COR-L47 (cell line): ENCODE results near the gene POLR1E.

ENCODE experiments used
- DNase-seq: peaks from one replicate; lab custom pipeline; 2025; lab: John Stamatoyannopoulos, UW

Gene POLR1E

DNA sequence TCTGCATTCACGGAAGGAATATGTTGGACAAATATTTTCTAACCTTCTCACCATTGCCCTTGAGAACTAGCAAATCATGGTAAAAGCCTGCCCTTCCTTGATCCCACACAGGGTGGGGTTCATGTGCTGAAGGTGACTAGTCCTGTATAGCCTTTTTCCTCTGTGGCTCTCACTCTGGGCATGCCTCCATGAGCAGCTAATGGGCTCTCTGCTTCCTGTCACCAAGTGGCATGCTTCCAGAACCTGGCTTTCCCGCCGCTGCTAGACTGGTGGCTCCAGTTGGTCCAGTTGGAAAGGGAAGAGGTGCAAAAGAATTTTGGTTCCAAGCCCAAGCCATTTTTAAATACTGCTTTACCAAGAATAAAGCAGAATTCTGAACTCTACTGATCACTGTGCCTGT, 54.9 kb downstream of the POLR1E start:
- no peak for DNase-seq

DNA sequence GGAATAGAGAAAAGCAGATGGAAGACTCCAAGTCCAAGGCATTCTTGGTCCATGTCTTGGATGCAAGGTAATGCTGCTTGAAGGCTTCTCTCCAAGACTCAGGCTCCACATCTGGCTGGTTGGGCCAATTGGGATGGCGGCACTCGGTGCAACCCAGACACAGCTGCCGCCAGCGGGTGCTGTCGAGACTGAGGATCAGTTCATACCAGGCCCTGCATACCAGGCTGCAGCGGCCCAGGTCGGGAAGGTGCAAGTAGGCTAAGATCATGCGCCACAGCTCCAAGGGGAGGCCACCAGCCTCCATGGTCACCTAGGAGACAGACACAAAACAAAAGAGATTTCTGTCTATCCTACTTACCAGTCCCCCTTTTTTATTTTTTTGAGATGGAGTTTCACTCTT, 55.7 kb downstream of the POLR1E start:
- DNase-seq: no peak

DNA sequence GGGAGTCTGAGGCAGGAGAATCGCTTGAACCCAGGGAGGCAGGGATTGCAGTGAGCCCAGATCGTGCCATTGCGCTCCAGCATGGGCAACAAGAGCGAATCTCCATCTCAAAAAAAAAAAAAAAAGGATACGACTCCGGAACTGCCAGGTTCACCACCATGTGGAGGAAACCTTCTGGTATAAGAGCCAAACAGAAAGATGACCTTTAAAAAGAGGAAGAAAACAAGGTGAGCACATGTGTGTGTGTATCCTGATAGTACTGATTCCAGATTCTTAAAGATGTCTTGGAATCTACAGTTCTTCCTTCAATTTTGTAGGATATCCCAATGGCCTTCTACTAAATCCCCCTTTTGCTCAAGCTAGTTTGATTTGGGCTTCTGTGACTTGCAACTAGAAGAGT, 56.7 kb downstream of the POLR1E start:
- DNase-seq: no peak

DNA sequence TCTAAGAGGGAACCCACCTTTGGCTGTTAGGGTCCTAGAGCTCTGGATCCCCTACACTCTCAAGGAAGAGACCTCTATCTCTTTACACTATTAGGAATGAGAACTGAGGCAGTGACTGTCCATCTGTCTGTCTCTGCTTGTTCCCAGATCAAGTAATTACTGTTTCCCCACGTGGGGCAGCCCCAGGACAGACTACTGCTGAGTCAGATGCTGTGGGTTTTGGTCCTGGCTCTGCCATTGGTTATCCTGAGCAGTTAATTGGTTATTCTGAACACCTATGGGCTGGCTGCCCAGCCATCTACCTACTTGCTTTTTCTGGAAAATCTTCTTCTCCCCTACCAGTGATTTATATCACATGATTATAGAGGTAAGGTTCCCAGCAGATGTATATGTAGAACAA, 57.1 kb downstream of the POLR1E start:
- no peak for DNase-seq

DNA sequence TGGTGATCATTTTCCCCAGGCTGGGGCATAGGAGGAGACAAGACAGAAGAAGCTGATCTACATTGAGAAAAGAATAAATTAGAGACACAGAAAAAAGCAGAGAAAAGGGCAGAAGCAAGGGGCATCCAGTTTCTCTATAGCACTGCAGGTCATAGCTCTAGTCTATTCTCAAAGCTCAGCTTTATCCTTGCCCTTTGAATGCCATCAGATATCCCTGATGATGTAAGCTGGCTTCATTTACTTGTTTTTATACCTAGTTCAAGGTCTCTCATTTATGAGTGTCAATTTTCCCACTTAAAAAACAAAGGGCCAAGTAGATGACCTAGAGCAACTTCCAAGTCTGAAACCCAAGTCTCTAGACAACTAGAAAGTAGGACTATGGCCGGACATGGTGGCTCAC, 57.7 kb downstream of the POLR1E start:
- no peak for DNase-seq

DNA sequence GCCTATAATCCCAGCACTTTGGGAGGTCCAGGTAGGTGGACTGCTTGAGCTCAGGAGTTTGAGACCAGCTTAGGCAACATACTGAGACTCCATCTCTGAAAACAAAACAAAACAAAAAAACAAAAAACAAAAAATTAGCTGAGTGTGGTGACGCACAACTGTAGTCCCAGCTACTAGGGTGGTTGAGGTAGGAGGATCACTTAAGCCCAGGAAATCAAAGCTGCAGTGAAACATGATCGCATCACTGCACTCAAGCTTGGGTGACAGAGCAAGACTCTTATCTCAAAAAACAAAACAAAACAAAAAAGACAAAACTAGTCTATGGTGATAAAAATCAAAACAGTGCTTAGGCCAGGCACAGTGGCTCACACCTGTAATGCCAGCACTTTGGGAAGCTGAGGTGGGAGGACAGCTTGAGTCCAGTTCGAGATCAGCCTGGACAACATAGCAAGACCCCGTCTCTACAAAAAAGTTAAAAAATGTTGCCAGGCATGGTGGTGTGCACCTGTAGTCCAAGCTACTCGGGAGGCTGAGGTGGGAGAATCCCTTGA, 61.7 kb downstream of the POLR1E start:
- no peak for DNase-seq

DNA sequence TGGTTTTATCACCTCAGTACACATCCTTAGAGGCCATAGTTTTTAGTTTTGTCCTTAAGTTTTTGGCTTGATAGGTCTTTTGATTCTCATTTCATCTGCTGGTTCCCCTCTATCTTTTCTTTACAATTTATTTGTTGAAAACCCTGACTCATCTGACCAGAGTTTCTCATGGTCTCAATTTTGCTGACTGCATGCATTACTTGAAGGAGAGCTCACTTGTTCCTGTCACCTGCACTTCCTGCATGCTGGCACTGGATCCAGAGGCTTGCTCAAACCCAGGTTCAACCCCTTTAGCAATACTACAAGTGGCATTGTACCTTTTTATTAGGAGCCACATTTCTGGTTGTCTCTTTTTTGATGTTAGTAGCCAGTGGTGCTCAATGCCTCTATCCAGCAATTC, 63.8 kb downstream of the POLR1E start:
- DNase-seq: no peak

DNA sequence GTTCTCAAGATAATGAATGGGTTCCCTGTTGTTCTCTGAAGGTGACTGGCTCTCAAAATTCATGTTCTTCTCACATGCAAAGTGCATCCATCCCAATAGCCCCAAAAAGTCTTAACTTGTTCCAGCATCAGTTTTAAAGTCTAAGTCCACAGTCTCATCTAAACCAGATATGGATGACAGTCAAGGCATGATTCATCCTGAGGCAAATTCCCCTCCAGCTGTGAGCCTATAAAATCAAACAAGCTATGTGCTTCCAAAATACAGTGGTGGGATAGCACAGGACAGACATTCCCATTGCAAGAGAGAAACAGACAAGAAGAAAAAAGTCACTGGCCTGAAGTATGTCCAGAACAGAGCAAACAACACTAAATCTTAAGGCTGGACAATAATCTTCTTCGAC, 65.0 kb downstream of the POLR1E start:
- DNase-seq: no peak

DNA sequence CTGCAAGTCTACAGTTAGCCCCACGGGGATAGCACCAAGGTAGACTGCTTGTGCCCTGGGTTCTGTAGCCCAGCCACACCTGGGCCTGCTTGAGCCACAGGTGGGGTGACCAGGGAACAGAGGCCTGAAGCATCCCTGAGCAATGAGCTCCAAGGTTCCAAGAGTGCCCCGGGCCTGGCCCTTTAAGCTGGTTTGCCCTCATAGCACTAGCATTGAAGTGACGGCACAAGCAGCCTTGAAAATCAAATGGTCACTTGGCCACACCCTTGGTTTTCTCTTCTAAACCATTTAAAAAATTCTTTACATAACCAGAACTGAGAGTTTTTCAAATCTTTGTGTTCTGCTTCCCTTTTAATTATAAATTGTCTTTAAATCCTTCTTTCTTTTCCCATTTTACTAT, 65.7 kb downstream of the POLR1E start:
- DNase-seq: no peak

DNA sequence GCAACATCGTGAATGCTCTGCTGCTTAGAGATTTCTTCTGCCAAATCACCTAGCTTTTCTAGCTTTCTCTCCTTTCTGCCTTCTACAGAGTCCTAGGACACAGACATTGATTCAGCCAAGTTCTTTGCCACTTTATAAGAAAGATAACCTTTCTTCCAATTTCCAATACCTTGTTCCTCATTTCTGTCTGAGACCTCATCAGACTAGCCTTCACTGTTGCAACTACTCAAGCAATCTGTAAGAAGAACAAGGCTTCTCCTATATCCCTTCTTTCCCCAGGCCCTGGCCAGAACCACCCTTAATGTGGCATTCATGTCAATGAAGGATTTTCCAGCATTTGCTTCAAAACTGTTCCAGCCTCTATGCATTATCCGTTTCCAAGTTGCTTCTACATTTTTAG, 66.1 kb downstream of the POLR1E start:
- DNase-seq: no peak
